ENCODE data around the gene LAMA1.

The LAMA1 gene

DNA sequence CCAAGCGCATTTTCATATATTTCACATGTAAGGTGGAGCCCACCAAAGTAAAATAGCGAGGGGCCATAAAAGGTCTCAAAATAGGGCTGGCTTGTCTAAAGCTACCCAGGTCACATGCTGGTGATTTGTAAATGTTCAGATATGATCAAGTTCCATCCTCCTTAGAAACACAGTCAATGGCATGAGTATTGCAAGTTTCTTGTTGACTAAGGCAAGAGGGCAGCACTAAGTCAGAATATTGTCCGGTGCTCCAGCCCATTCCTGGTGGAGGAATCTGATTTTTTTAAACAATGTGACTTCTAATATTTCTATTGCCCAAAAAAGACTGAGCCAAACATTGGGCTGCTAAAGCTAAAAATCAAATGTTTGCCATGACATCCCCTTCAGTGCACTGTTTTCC, 85.1 kb downstream of the LAMA1 start:
- H3K27ac ChIP-seq (ENCODE audit: low read depth, low read length) = no peak overlapping the region
- H3K9ac ChIP-seq (ENCODE audit: low read depth in 1 of 2, low read length in 2 of 2) = no peak overlapping the region
- no peaks in the 10 kb centered on the region for H3K9me3 ChIP-seq (ENCODE audit: control insufficient read depth in 1 of 2, low read length in 2 of 2)
- H3K27me3 ChIP-seq (ENCODE audit: control insufficient read depth in 1 of 2, insufficient read depth in 2 of 2, low read length in 2 of 2) = no peaks in the 10 kb centered on the region
- no peaks in the 10 kb centered on the region for H3K4me1 ChIP-seq (ENCODE audit: control insufficient read depth in 1 of 2, insufficient read depth in 2 of 2, low read length in 2 of 2)
- no peaks in the 10 kb centered on the region for H3K36me3 ChIP-seq (ENCODE audit: control insufficient read depth in 1 of 2, insufficient read depth in 2 of 2, low read length in 2 of 2)
- no peak overlapping the region for H3K4me3 ChIP-seq (ENCODE audit: low read depth in 1 of 2, low read length in 2 of 2)

DNA sequence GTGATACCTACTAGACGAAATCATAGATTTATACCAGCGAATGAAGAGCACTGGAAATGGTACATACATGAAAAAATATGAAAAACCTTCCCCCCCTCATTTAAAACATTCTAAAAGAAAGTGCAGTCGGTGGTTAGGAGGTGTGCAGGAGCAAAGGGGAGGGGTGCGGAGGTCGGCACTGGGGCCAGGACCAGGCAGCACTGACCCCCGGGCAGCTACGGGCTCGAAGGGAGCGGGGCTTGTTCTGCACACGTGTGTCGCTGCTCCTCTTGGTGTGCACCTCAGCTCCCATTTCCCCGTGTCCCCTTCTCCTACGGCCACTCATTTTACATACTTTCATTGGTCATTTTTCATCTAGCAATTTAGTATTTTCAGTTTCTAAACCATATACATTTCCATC, 89.0 kb downstream of the LAMA1 start:
- no peak overlapping the region for H3K4me3 ChIP-seq (ENCODE audit: low read depth in 1 of 2, low read length in 2 of 2)
- H3K4me1 ChIP-seq (ENCODE audit: control insufficient read depth in 1 of 2, insufficient read depth in 2 of 2, low read length in 2 of 2) = no peaks in the 10 kb centered on the region
- H3K27me3 ChIP-seq (ENCODE audit: control insufficient read depth in 1 of 2, insufficient read depth in 2 of 2, low read length in 2 of 2) = no peaks in the 10 kb centered on the region
- H3K27ac ChIP-seq (ENCODE audit: low read depth, low read length) = no peak overlapping the region
- no peaks in the 10 kb centered on the region for H3K9me3 ChIP-seq (ENCODE audit: control insufficient read depth in 1 of 2, low read length in 2 of 2)
- no peak overlapping the region for H3K9ac ChIP-seq (ENCODE audit: low read depth in 1 of 2, low read length in 2 of 2)
- H3K36me3 ChIP-seq (ENCODE audit: control insufficient read depth in 1 of 2, insufficient read depth in 2 of 2, low read length in 2 of 2) = no peaks in the 10 kb centered on the region

DNA sequence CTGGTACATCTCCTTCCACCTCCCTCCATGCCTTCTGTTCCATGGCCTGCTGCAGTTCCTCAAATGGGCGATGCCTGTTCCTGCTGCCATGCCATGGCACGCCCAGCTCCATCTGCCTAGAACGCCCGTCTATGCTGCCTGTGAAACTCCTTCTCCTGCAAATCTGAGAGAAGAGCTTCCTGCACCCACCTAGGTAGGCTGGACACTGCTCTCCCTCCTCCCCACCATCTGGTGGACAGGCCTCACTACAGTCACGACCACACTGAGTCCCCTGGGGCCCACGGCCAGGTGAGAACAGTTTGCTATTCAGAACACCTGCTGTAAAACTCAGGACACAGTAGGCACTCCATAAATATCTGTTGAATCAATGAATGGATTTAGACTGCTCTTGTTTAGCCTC, 92.4 kb downstream of the LAMA1 start:
- Histone ChIP-seq H3K36me3 (ENCODE audit: control insufficient read depth in 1 of 2, insufficient read depth in 2 of 2, low read length in 2 of 2) (no peaks in the 10 kb centered on the region), H3K9ac (ENCODE audit: low read depth in 1 of 2, low read length in 2 of 2) (no peak overlapping the region), H3K27me3 (ENCODE audit: control insufficient read depth in 1 of 2, insufficient read depth in 2 of 2, low read length in 2 of 2) (no peaks in the 10 kb centered on the region), H3K27ac (ENCODE audit: low read depth, low read length) (no peak overlapping the region), H3K9me3 (ENCODE audit: control insufficient read depth in 1 of 2, low read length in 2 of 2) (no peaks in the 10 kb centered on the region), H3K4me3 (ENCODE audit: low read depth in 1 of 2, low read length in 2 of 2) (no peak overlapping the region), H3K4me1 (ENCODE audit: control insufficient read depth in 1 of 2, insufficient read depth in 2 of 2, low read length in 2 of 2) (no peaks in the 10 kb centered on the region)

- Histone ChIP-seq H3K4me3 (ENCODE audit: low read depth in 1 of 2, low read length in 2 of 2) (no peak overlapping the region), H3K27me3 (ENCODE audit: control insufficient read depth in 1 of 2, insufficient read depth in 2 of 2, low read length in 2 of 2) (no peaks in the 10 kb centered on the region), H3K27ac (ENCODE audit: low read depth, low read length) (no peak overlapping the region), H3K9ac (ENCODE audit: low read depth in 1 of 2, low read length in 2 of 2) (no peak overlapping the region), H3K4me1 (ENCODE audit: control insufficient read depth in 1 of 2, insufficient read depth in 2 of 2, low read length in 2 of 2) (no peaks in the 10 kb centered on the region), H3K9me3 (ENCODE audit: control insufficient read depth in 1 of 2, low read length in 2 of 2) (no peaks in the 10 kb centered on the region), H3K36me3 (ENCODE audit: control insufficient read depth in 1 of 2, insufficient read depth in 2 of 2, low read length in 2 of 2) (no peaks in the 10 kb centered on the region)
These were observed 94.0 kb downstream of the LAMA1 start for GRCh38 chr18:7023581-7023980.

- H3K27ac ChIP-seq (ENCODE audit: low read depth, low read length) = no peak overlapping the region
- no peak overlapping the region for H3K4me3 ChIP-seq (ENCODE audit: low read depth in 1 of 2, low read length in 2 of 2)
- H3K4me1 ChIP-seq (ENCODE audit: control insufficient read depth in 1 of 2, insufficient read depth in 2 of 2, low read length in 2 of 2) = no peaks in the 10 kb centered on the region
- H3K9ac ChIP-seq (ENCODE audit: low read depth in 1 of 2, low read length in 2 of 2) = no peak overlapping the region
- H3K9me3 ChIP-seq (ENCODE audit: control insufficient read depth in 1 of 2, low read length in 2 of 2) = no peaks in the 10 kb centered on the region
- H3K36me3 ChIP-seq (ENCODE audit: control insufficient read depth in 1 of 2, insufficient read depth in 2 of 2, low read length in 2 of 2) = no peaks in the 10 kb centered on the region
- no peaks in the 10 kb centered on the region for H3K27me3 ChIP-seq (ENCODE audit: control insufficient read depth in 1 of 2, insufficient read depth in 2 of 2, low read length in 2 of 2)
These were observed 94.5 kb downstream of the LAMA1 start for GRCh38 chr18:7023063-7023580.

DNA sequence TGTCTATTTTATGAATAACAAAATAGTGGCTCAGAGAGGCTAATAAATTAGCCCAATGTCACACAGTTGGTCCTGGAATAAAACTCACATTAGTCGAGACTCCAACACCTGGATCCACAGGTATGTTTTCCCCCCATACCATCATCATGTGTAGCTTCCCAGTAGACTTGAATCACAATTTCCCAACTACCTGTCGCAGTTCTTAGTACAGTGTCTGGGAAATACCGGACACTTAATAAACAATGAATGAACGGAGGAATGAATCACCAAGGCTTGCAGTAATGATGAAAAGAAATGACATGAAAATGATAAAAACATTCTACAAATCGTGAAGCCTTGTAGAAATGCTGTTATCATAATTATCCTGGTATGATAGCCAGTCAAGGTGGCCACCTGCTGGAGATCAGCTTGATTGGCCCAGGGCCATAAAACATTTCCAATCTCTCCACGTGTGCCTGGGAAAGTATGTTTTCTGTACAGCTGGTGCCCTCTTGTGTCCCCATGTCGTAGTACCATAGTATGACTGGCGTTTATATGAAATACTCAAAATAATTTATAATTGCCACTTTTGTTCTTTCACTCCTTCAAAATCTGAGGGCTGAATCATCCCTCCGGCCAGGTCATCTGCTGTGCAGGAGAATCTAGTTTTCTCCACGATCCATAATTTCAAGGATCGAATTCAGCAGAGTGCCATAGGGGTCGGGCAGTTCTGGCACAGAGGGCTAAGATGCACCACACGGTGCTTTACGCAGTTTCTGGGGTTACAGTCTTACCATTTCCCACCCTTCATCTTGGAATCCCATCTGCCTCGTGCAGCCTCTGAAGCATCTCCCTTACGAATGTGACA, 95.4 kb downstream of the LAMA1 start:
- no peaks in the 10 kb centered on the region for H3K4me1 ChIP-seq (ENCODE audit: control insufficient read depth in 1 of 2, insufficient read depth in 2 of 2, low read length in 2 of 2)
- H3K36me3 ChIP-seq (ENCODE audit: control insufficient read depth in 1 of 2, insufficient read depth in 2 of 2, low read length in 2 of 2) = no peaks in the 10 kb centered on the region
- H3K27me3 ChIP-seq (ENCODE audit: control insufficient read depth in 1 of 2, insufficient read depth in 2 of 2, low read length in 2 of 2) = no peaks in the 10 kb centered on the region
- no peak overlapping the region for H3K27ac ChIP-seq (ENCODE audit: low read depth, low read length)
- no peak overlapping the region for H3K4me3 ChIP-seq (ENCODE audit: low read depth in 1 of 2, low read length in 2 of 2)
- H3K9me3 ChIP-seq (ENCODE audit: control insufficient read depth in 1 of 2, low read length in 2 of 2) = no peaks in the 10 kb centered on the region
- no peak overlapping the region for H3K9ac ChIP-seq (ENCODE audit: low read depth in 1 of 2, low read length in 2 of 2)

GRCh38 chr18:7020995-7021777, 96.4 kb downstream of the LAMA1 start:
- no peaks in the 10 kb centered on the region for H3K27me3 ChIP-seq (ENCODE audit: control insufficient read depth in 1 of 2, insufficient read depth in 2 of 2, low read length in 2 of 2)
- H3K4me3 ChIP-seq (ENCODE audit: low read depth in 1 of 2, low read length in 2 of 2) = no peak overlapping the region
- no peaks in the 10 kb centered on the region for H3K9me3 ChIP-seq (ENCODE audit: control insufficient read depth in 1 of 2, low read length in 2 of 2)
- H3K9ac ChIP-seq (ENCODE audit: low read depth in 1 of 2, low read length in 2 of 2) = no peak overlapping the region
- no peaks in the 10 kb centered on the region for H3K4me1 ChIP-seq (ENCODE audit: control insufficient read depth in 1 of 2, insufficient read depth in 2 of 2, low read length in 2 of 2)
- no peaks in the 10 kb centered on the region for H3K36me3 ChIP-seq (ENCODE audit: control insufficient read depth in 1 of 2, insufficient read depth in 2 of 2, low read length in 2 of 2)
- H3K27ac ChIP-seq (ENCODE audit: low read depth, low read length) = no peak overlapping the region

DNA sequence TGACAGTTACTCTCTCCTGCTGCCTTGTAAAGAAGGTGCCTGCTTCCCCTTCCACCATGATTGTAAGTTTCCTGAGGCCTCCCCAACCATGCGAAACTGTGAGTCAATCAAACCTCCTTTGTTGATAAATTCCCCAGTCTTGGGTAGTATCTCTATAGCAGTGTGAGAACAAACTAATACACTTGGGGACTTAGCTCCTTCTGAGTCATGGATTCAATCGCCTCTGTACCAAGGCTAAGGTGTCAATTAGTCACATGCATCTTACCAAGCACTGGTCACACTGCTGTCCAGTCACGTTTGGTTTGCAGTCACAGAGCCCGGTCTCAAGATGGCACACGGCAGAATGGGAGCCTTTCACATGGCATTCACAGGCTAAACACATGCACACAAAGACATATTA, 100.6 kb downstream of the LAMA1 start:
- H3K9me3 ChIP-seq (ENCODE audit: control insufficient read depth in 1 of 2, low read length in 2 of 2) = no peaks in the 10 kb centered on the region
- H3K27me3 ChIP-seq (ENCODE audit: control insufficient read depth in 1 of 2, insufficient read depth in 2 of 2, low read length in 2 of 2) = no peaks in the 10 kb centered on the region
- H3K4me1 ChIP-seq (ENCODE audit: control insufficient read depth in 1 of 2, insufficient read depth in 2 of 2, low read length in 2 of 2) = no peaks in the 10 kb centered on the region
- H3K27ac ChIP-seq (ENCODE audit: low read depth, low read length) = no peak overlapping the region
- no peaks in the 10 kb centered on the region for H3K36me3 ChIP-seq (ENCODE audit: control insufficient read depth in 1 of 2, insufficient read depth in 2 of 2, low read length in 2 of 2)
- H3K4me3 ChIP-seq (ENCODE audit: low read depth in 1 of 2, low read length in 2 of 2) = no peak overlapping the region
- H3K9ac ChIP-seq (ENCODE audit: low read depth in 1 of 2, low read length in 2 of 2) = no peak overlapping the region

GRCh38 chr18:7011142-7011541, 106.5 kb downstream of the LAMA1 start:
- Histone ChIP-seq H3K4me1 (ENCODE audit: control insufficient read depth in 1 of 2, insufficient read depth in 2 of 2, low read length in 2 of 2) (no peaks in the 10 kb centered on the region), H3K27me3 (ENCODE audit: control insufficient read depth in 1 of 2, insufficient read depth in 2 of 2, low read length in 2 of 2) (no peaks in the 10 kb centered on the region), H3K9ac (ENCODE audit: low read depth in 1 of 2, low read length in 2 of 2) (no peak overlapping the region), H3K36me3 (ENCODE audit: control insufficient read depth in 1 of 2, insufficient read depth in 2 of 2, low read length in 2 of 2) (no peaks in the 10 kb centered on the region), H3K4me3 (ENCODE audit: low read depth in 1 of 2, low read length in 2 of 2) (no peak overlapping the region), H3K9me3 (ENCODE audit: control insufficient read depth in 1 of 2, low read length in 2 of 2) (no peaks in the 10 kb centered on the region), H3K27ac (ENCODE audit: low read depth, low read length) (no peak overlapping the region)

DNA sequence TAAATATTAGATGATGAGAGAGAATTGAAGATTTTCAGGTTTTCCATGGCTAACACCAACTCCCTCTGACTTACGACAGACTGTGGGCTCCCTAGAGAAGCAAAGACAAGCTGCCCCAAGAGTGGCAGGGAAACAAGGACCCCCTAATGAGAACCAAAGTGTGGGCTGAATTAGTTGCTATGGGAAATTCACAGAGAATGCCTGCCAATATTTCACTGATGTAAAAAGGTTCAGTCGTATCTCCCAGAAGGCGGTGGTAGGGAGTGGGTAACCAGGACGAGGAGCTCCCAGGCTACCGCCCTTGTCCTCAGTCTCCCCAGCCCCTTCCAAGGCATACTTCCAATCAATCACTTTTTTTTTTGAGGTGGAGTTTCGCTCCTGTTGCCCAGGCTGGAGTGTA, 113.6 kb downstream of the LAMA1 start:
- Histone ChIP-seq H3K27ac (ENCODE audit: low read depth, low read length) (no peak overlapping the region), H3K4me1 (ENCODE audit: control insufficient read depth in 1 of 2, insufficient read depth in 2 of 2, low read length in 2 of 2) (no peaks in the 10 kb centered on the region), H3K27me3 (ENCODE audit: control insufficient read depth in 1 of 2, insufficient read depth in 2 of 2, low read length in 2 of 2) (no peaks in the 10 kb centered on the region), H3K9ac (ENCODE audit: low read depth in 1 of 2, low read length in 2 of 2) (no peak overlapping the region), H3K36me3 (ENCODE audit: control insufficient read depth in 1 of 2, insufficient read depth in 2 of 2, low read length in 2 of 2) (no peaks in the 10 kb centered on the region), H3K4me3 (ENCODE audit: low read depth in 1 of 2, low read length in 2 of 2) (no peak overlapping the region), H3K9me3 (ENCODE audit: control insufficient read depth in 1 of 2, low read length in 2 of 2) (no peaks in the 10 kb centered on the region)
